HepG2 (cell line): ENCODE measurements around the gene BBS1. TPM values are rescaled to one million over a fixed set of nuclear protein-coding genes. Genes with fewer than 3 reads are reported as not detected.

ENCODE experiments used
- CEBPG ChIP-seq: IDR thresholded peaks from 2 replicates; pipeline ENCODE4 v1.6.1; 2016
- EED ChIP-seq: sonication (generic); formaldehyde crosslinking; IDR thresholded peaks from 2 replicates; pipeline ENCODE4 v1.5.0; 2020; ENCODE audit warnings: mild to moderate bottlenecking, missing genetic modification reagents
- ELF4 ChIP-seq: sonication (generic); formaldehyde crosslinking; IDR thresholded peaks from 2 replicates; pipeline ENCODE4 v1.5.0; 2020; ENCODE audit warnings: missing genetic modification reagents, mild to moderate bottlenecking, moderate library complexity, borderline replicate concordance
- FLYWCH1 ChIP-seq: sonication (generic); formaldehyde crosslinking; IDR thresholded peaks from 2 replicates; pipeline ENCODE4 v1.8.1; 2023; ENCODE audit warnings: mild to moderate bottlenecking, missing genetic modification reagents
- FOXP1 ChIP-seq, 2 experiments: fragments of 450-650 bp in 1 of 2; IDR thresholded peaks; 2 replicates each; pipeline ENCODE4 v1.6.1; 2017 to 2018; ENCODE audit warnings: antibody characterized with exemption in 1 of 2
- GFI1 ChIP-seq: sonication (generic); formaldehyde crosslinking; IDR thresholded peaks from 2 replicates; pipeline ENCODE4 v1.5.0; 2020; ENCODE audit warnings: missing genetic modification reagents, mild to moderate bottlenecking, borderline replicate concordance
- HCFC1 ChIP-seq: fragments of 150-350 bp; IDR thresholded peaks from 2 replicates; pipeline ENCODE4 v1.6.1; 2014; ENCODE audit warnings: low read depth, low read length
- HNRNPLL ChIP-seq: fragments of 200-400 bp; formaldehyde crosslinking; IDR thresholded peaks from 2 replicates; pipeline ENCODE4 v1.6.1; 2017; ENCODE audit warnings: mild to moderate bottlenecking, low read depth, low read length; ENCODE audit not compliant: poor library complexity, severe bottlenecking
- IRF9 ChIP-seq: sonication (generic); formaldehyde crosslinking; IDR thresholded peaks from 2 replicates; pipeline ENCODE4 v1.8.0; 2022; ENCODE audit warnings: missing genetic modification reagents, mild to moderate bottlenecking, borderline replicate concordance
- MYC ChIP-seq: sonication (generic); formaldehyde crosslinking; IDR thresholded peaks from 2 replicates; pipeline ENCODE4 v1.9.0; 2021; ENCODE audit warnings: missing genetic modification reagents, borderline replicate concordance
- YEATS4 ChIP-seq: sonication (generic); formaldehyde crosslinking; IDR thresholded peaks from 2 replicates; pipeline ENCODE4 v1.4.0; 2020; ENCODE audit warnings: missing genetic modification reagents, borderline replicate concordance
- ZNF263 ChIP-seq: sonication (generic); formaldehyde crosslinking; IDR thresholded peaks from 2 replicates; pipeline ENCODE4 v1.4.0; 2020; ENCODE audit warnings: missing genetic modification reagents
- ZNF264 ChIP-seq: sonication (generic); formaldehyde crosslinking; IDR thresholded peaks from 2 replicates; pipeline ENCODE4 v1.4.0; 2020; ENCODE audit warnings: missing genetic modification reagents
- ZNF382 ChIP-seq: sonication (generic); formaldehyde crosslinking; IDR thresholded peaks from 2 replicates; pipeline ENCODE4 v1.5.0; 2020; ENCODE audit warnings: missing genetic modification reagents, mild to moderate bottlenecking, borderline replicate concordance
- ZNF431 ChIP-seq: sonication (generic); formaldehyde crosslinking; IDR thresholded peaks from 2 replicates; pipeline ENCODE4 v1.9.0; 2022; ENCODE audit warnings: missing genetic modification reagents, low read depth, mild to moderate bottlenecking, borderline replicate concordance
- ZNF563 ChIP-seq: sonication (generic); formaldehyde crosslinking; IDR thresholded peaks from 2 replicates; pipeline ENCODE4 v1.8.0; 2022; ENCODE audit warnings: mild to moderate bottlenecking, moderate library complexity, missing genetic modification reagents
- ZNF878 ChIP-seq: sonication (generic); formaldehyde crosslinking; IDR thresholded peaks from 2 replicates; pipeline ENCODE4 v1.8.1; 2023; ENCODE audit warnings: mild to moderate bottlenecking, missing genetic modification reagents, moderate library complexity
- ZSCAN30 ChIP-seq: sonication (generic); formaldehyde crosslinking; IDR thresholded peaks from 2 replicates; pipeline ENCODE4 v1.5.0; 2020; ENCODE audit warnings: mild to moderate bottlenecking, missing genetic modification reagents
- polyA plus RNA-seq, 8 experiments: library from polyadenylated mRNA; depleted of rRNA in 3 of 8; stranded (reverse) in 7 of 8; unstranded in 1 of 8; fragments of >200 nt; fragmentation: Illumina TruSeq in 4 of 8; extraction: Trizol in 4 of 8; gene quantifications; 2 replicates each; pipeline versions ENCODE4 v1.2.1 to v1.2.3, GENCODE V29; 2011 to 2016; ENCODE audit warnings: low read depth in 4 of 8, missing spikeins in 1 of 8, mixed read lengths in 1 of 8; ENCODE audit not compliant: insufficient read depth in 1 of 8
- total RNA-seq, 5 experiments: library from RNA; depleted of rRNA; stranded (reverse); fragments of >200 nt; fragmentation: Illumina TruSeq; extraction: Trizol; gene quantifications; 2 replicates each; pipeline ENCODE4 v1.2.3, GENCODE V29; 2016; ENCODE audit warnings: low read depth in 1 of 5
- TF ChIP-seq, protein P1 (sequence below): sonication (generic); formaldehyde crosslinking; IDR thresholded peaks from 2 replicates; pipeline ENCODE4 v1.4.0; 2020; ENCODE audit warnings: missing genetic modification reagents, borderline replicate concordance
- TF ChIP-seq, protein P2 (sequence below): sonication (generic); formaldehyde crosslinking; IDR thresholded peaks from 2 replicates; pipeline ENCODE4 v1.8.1; 2023; ENCODE audit warnings: mild to moderate bottlenecking, missing genetic modification reagents
- TF ChIP-seq, protein P3 (sequence below): sonication (generic); formaldehyde crosslinking; IDR thresholded peaks from 2 replicates; pipeline ENCODE4 v1.4.0; 2020; ENCODE audit warnings: missing genetic modification reagents

The BBS1 gene
- total and polyA plus RNA-seq, 2 of the 13 experiments (the other 11 are each of a cell fraction or from before 2014, with no cell fraction given): 11.7 to 14.1 TPM

DNA sequence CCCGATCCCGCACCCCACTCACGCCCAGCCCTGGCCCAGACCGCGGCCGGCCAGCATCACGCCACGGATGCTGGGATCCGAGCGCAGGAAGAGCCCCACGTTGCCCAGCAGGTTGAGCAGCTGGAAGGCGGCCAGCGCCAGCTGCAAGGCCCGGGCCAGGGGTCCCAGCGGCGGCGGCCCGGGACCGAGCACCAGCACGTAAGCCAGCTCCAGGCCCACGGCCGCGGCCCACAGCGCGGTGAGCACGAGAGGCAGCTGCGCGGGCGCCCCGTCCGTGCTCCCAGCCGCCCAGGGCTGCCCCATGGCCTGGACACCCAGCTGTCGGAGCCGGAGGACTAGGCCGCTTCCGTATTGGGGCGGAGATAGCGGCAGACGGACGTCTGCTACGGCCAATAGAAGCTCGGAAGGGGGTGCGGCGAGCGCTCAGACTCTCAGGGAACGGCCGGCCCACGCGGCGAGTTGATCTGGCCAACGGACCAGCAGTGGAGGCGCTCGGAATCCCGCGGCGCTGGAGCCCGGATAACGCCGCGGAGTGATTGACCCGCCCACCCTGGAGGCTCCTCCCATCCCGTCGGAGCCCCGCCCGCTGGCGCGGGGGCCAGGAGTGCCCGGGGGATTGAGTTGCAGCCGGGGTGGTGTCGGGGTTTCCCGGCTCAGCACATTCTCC, 35.4 kb downstream of the BBS1 start, which contains the start of gene ZDHHC24 (continued):
- TF ChIP-seq IRF9 (peak; percentile 65; the same call in 1 of the 2 replicates), ZNF563 (CRISPR knock-in tag) (no peak), ZSCAN30 (CRISPR knock-in tag) (no peak), ZNF431 (CRISPR knock-in tag) (no peak), EED (CRISPR knock-in tag) (no peak), YEATS4 (CRISPR knock-in tag) (peak; percentile 90), ZNF878 (CRISPR knock-in tag) (no peak), CEBPG (no peak), GFI1 (CRISPR knock-in tag) (no peak), FLYWCH1 (CRISPR knock-in tag) (no peak), MYC (CRISPR knock-in tag) (peak; percentile 79), ELF4 (peak; percentile 67; the same call in 1 of the 2 replicates), ZNF264 (CRISPR knock-in tag) (0 out of 2 replicates have a peak, but pooled peaks have one; percentile 23), ZNF263 (CRISPR knock-in tag) (peak; percentile 92), HCFC1 (no peak), HNRNPLL (peak; percentile 81), ZNF382 (CRISPR knock-in tag) (no peak), FOXP1 (IDR thresholded peaks at IDR 0.05) (no peak), FOXP1 (CRISPR knock-in tag; IDR thresholded peaks at IDR 0.05) (no peak)
- TF ChIP-seq, protein P1, sequence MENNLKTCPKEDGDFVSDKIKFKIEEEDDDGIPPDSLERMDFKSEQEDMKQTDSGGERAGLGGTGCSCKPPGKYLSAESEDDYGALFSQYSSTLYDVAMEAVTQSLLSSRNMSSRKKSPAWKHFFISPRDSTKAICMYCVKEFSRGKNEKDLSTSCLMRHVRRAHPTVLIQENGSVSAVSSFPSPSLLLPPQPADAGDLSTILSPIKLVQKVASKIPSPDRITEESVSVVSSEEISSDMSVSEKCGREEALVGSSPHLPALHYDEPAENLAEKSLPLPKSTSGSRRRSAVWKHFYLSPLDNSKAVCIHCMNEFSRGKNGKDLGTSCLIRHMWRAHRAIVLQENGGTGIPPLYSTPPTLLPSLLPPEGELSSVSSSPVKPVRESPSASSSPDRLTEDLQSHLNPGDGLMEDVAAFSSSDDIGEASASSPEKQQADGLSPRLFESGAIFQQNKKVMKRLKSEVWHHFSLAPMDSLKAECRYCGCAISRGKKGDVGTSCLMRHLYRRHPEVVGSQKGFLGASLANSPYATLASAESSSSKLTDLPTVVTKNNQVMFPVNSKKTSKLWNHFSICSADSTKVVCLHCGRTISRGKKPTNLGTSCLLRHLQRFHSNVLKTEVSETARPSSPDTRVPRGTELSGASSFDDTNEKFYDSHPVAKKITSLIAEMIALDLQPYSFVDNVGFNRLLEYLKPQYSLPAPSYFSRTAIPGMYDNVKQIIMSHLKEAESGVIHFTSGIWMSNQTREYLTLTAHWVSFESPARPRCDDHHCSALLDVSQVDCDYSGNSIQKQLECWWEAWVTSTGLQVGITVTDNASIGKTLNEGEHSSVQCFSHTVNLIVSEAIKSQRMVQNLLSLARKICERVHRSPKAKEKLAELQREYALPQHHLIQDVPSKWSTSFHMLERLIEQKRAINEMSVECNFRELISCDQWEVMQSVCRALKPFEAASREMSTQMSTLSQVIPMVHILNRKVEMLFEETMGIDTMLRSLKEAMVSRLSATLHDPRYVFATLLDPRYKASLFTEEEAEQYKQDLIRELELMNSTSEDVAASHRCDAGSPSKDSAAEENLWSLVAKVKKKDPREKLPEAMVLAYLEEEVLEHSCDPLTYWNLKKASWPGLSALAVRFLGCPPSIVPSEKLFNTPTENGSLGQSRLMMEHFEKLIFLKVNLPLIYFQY (CRISPR knock-in tag): peak; percentile 58; the same call in 1 of the 2 replicates
- TF ChIP-seq, protein P2, sequence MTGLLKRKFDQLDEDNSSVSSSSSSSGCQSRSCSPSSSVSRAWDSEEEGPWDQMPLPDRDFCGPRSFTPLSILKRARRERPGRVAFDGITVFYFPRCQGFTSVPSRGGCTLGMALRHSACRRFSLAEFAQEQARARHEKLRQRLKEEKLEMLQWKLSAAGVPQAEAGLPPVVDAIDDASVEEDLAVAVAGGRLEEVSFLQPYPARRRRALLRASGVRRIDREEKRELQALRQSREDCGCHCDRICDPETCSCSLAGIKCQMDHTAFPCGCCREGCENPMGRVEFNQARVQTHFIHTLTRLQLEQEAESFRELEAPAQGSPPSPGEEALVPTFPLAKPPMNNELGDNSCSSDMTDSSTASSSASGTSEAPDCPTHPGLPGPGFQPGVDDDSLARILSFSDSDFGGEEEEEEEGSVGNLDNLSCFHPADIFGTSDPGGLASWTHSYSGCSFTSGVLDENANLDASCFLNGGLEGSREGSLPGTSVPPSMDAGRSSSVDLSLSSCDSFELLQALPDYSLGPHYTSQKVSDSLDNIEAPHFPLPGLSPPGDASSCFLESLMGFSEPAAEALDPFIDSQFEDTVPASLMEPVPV: no peak
- TF ChIP-seq, protein P3, sequence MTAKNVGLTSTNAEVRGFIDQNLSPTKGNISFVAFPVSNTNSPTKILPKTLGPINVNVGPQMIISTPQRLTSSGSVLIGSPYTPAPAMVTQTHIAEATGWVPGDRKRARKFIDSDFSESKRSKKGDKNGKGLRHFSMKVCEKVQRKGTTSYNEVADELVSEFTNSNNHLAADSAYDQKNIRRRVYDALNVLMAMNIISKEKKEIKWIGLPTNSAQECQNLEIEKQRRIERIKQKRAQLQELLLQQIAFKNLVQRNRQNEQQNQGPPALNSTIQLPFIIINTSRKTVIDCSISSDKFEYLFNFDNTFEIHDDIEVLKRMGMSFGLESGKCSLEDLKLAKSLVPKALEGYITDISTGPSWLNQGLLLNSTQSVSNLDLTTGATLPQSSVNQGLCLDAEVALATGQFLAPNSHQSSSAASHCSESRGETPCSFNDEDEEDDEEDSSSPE (CRISPR knock-in tag): 0 out of 2 replicates have a peak, but pooled peaks have one; percentile 17
